ENCODE data around the gene CAVIN1. TPM values are rescaled to one million over a fixed set of nuclear protein-coding genes. Genes with fewer than 3 reads are reported as not detected.
"Not testable (repeated sequence)": the region's sequence is repeated elsewhere in the genome, so short reads cannot be mapped to it uniquely, and the experiment has no call there.

Gene CAVIN1
- total RNA-seq, 1 donor from 2014 or later: 383 TPM

GRCh38 chr17:42431758-42432161 is 8.7 kb upstream of the CAVIN1 start:
- no peak for DNase-seq (ENCODE audit: low read depth)

GRCh38 chr17:42429726-42430447 is 6.8 kb upstream of the CAVIN1 start:
- no peak for DNase-seq (ENCODE audit: low read depth)

DNA sequence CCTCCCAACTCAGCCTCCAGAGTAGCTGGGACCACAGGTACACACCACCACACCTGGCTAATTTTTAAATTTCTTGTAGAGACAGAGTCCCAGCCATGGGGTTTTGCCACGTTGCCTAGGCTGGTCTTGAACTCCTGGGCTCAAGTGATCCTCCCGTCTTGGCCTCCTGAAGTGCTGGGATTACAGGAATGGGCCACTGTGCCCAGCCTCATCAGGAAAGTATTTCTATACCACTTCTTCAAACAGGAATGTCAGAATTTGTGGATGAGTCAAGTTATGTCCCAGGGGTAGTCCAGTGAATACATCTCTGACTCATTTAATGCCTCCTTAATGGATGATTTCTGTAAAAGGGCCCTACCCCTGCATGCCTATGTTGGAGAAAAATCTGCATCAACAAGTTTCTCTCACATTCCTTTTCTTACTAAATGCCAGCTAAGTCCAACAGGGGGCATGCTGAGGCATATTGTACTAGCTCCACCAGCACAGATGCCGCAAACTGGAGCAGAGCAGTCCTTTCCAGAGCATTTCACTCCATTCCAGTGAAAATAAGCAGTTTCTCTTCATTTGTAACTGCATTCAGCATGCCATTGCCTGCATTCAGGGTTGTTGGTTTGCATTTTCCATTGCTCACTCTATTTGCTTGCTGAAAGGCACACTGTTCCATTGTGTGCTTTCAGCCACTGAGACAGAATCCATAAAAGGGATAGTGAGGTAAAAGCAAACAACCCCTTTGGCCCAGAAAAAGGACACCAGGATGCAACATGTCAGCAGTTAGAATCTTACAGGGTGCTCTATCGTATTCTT is 5.3 kb upstream of the CAVIN1 start:
- DNase-seq (ENCODE audit: low read depth): peak; percentile 98

DNA sequence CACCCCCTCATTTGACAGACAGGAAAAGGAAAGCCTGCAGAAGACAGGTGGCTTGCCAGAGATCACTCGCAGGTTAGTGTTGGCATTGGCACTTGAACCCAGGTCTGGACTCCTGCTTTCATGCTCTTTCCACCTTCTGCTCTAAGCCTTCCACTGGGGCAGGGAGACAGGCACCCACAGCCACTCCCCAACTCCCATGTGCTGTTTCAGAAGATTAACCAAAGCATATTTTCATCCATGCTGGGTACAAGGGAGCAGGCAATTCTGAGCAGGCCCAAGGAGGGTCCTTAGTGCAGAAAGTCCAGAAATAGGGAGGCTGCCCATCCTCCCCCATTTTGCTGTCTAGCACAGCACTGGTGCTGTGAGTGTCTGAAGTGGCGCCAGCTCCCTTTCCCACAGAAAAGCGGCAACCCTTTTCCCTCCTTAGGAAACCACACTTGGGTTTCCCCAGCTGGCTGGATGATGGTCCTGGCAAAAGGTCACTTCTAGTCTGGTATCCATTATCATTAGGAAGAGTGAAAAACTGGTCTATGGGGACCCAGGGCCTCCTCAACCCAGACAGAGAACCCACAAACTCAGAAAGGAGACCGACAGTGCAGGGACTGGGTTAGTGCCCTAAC is 2.0 kb upstream of the CAVIN1 start:
- DNase-seq (ENCODE audit: low read depth): no peak

- DNase-seq (ENCODE audit: low read depth): no peak
These were observed 710 bp upstream of the CAVIN1 start for GRCh38 chr17:42423766-42424165.

DNA sequence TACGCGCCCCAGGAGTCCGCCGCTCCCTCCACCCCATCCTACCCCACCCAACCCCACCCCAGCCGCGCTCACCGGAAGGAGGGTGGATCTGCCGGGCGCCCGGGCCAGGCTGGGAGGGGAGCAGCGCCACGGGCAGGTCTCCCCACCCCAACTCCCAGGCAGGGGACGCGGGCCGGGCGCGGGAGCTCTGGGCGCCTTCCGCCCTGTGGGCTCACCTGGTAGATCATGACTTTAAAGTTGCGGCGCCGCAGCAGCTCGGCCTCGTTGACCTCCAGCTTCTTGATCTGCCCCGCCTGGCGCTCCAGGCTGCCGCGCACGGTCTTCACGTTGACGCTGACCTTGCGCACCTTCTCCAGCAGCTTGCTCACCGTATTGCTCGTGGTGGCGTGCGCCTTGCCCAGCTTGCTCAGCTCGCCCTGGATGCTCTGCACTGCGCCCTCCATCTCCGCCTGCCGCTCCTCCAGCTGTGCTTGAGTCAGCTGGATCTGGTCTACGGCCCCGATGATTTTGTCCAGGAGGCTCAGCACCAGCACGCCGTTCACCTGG is 571 bp downstream of the CAVIN1 start:
- peak; percentile 20 for DNase-seq (ENCODE audit: low read depth)

DNA sequence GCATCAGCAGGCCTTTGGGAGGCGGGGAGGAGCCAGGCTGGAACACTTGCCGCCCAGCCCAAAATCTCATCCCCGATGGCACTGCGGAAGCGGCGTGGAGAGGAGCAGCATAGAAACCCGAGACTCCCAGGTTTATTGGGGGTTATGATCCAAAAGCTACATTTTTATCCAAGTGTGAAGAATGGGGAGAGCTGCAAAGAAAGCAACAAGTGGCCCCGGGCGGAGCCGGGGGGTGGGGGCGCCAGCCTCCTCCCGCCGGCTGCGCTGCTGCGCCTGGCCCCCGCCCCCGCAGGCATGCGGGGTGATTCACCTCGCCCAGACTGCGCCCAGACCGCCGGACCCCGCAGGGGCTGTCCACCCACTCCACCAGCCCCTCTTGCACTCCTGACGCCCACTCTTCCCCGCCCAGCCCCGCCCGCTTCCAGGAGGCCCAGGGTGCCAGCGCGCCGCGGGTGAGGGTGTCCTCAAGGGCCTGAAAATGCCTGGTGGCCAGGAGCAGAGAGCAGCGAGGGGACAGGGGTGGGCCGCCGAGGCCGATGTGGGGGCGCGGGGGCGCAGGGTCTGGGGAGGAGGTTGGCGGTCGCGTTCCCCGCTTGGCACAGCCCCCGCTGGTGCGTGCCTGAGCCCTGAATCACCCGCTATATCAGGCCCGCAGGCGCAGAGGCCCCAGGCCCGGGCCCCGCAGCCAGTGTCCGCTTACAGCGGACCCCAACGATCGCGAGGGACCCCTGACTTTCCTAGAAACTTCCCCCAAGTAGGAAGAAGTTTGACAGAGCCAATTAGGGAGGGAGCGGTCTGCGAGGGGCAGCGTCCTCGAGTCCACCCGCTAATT is 1.3 kb downstream of the CAVIN1 start:
- peak; percentile 44 for DNase-seq (ENCODE audit: low read depth)

- no peak for DNase-seq (ENCODE audit: low read depth)
These were observed 1.9 kb downstream of the CAVIN1 start for GRCh38 chr17:42421136-42421506.

DNA sequence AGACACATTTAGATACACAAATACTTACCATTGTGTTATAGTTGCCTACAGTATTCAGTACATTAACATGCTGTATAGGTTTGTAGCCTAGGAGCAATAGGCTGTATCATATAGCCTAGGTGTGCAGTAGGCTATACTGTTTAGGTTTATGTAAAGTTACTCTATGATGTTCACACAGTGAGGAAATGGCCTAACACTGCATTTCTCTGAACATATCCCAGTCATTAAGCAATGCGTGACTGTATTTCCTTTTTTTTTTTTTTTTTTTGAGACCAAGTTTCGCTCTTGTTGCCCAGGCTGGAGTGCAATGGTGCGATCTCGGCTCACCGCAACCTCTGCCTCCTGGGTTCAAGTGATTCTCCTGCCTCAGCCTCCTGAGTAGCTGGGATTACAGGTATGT is 5.1 kb downstream of the CAVIN1 start:
- not testable (repeated sequence) for DNase-seq (ENCODE audit: low read depth)

DNA sequence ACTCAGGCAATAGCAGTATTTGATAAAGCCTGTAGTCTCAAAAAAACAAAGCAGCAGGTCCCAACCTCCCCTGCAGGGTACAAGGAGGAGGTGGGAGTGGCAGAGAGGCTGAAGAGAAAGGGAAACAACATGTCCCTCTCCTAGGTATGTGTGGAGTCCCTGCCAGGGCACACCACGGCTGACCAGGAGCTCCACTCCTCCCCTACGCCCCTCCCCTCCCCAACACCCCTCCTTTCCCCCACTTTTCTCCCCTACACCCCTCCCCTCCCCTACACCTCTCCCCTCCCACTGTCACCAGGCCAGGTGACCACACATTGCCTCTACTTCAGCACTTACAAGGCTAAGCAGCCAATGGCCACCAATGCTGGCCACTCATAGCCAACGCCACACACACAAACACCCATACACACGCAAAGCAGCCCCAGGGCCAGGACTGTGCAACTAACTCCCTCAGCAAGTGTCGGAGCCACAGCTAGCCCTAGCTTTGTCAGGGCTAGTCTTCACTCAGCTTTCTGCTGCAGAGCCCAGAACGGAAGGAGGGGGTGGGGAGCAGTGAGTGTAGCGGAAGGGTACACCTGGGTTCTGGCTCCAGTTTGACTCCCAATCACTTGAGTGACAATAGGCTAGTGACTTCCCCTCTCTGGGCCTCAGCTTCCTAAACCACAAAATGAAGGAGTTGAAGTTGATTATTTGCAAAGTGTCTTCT is 8.2 kb downstream of the CAVIN1 start:
- DNase-seq (ENCODE audit: low read depth): no peak

DNA sequence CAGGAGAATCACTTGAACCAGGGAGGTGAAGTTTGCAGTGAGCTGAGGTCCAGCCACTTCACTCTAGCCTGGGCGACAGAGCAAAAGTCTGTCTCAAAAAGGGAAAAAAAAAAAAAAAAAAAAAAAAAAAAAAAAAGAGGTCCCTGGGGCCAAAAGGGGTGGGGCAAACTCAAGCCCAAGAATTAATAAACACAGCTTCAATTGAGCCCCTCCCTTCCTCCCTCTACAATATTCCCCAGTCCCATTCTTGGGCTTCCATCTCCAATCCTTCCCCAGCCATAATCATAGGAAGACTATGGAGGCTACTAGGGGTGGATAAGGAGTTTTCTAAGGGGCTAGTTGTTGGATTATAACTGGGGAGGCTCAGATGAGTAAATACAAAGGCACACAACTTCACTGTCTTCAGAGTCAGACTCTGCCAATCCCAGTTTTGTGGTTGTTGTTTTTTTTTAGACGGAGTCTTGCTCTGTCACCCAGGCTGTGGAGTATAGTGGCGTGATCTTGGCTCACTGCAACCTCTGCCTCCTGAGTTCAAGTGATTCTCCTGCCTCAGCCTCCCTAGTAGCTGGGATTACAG is 9.5 kb downstream of the CAVIN1 start:
- no peak for DNase-seq (ENCODE audit: low read depth)

GRCh38 chr17:42411905-42412679 is 11.0 kb downstream of the CAVIN1 start:
- DNase-seq (ENCODE audit: low read depth): no peak

GRCh38 chr17:42411361-42411760 is 11.7 kb downstream of the CAVIN1 start:
- no peak for DNase-seq (ENCODE audit: low read depth)

DNA sequence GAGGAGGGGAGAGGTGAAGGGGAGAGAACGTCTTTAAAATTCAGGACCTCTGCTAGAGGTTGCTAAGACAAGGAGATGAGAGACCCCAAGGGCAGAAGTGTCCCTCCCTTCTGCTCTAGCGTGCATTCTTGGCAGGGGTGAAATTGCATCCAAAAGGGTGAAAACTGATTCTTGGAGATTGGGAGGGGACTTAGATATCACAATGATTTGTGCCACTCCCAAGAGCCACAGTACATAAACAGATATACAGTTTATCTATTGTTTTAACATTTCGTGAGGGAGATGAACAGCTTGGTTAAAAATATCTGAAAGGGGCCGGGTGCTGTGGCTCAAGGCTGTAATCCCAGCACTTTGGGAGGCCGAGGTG is 12.8 kb downstream of the CAVIN1 start:
- DNase-seq (ENCODE audit: low read depth): no peak

DNA sequence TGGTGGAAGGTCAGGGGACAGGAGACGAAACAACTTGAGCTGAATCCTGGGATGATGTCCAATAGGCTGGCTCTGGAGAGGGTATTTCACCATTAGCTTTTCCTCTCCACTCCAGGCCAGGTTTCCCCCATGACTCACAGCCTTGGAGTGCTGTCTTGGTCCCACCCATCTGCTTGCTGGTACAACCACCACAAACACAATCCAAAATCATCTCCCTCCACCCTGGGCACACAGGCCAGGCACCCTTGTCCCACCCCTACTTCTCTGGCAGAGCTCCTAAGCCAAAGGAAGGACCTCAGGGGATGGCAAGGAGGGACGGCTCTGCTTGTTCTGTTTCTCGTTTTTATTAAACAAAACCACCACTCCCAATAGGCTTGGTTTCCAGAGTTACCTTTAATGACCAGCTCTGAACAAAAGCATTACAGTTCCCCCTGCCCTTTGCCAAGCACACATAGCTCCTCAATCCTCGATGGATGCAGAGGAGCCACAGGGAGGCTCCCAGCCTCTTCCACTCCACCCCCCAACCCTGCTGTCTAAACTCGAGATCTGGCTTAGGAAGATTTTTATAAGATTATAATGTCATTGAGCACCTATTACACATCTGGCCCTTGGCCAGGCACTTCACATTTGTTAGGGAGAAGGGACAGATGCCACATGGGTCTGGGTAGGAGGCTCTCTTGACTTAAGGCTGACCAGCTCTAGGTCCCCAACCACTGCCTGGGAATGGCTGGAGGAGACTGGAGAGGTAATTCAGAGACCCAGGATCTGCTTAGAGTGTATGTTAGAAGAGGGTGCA is 13.3 kb downstream of the CAVIN1 start:
- DNase-seq (ENCODE audit: low read depth): peak; percentile 91

DNA sequence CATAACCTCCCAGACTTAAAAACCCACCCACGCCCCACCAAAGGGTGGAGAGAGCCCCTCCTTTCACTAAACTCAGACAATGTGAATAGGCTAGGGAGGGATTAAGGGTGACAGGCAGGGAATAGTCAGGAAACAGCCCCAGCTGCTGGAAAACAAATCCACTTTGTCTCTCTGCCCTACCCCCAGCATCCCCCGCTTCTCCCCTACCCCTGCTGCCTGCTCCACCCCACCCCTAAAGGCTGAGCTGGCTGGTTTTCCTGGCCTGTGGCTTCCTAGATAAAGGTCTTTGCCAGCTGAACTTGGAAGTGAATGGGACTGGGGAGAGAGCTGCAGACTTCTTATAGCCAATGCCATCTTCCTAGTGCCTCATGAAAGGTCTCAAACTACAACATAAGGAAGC is 15.0 kb downstream of the CAVIN1 start:
- DNase-seq (ENCODE audit: low read depth): no peak

- DNase-seq (ENCODE audit: low read depth): peak; percentile 83
These were observed 15.7 kb downstream of the CAVIN1 start for GRCh38 chr17:42407289-42407836.

DNA sequence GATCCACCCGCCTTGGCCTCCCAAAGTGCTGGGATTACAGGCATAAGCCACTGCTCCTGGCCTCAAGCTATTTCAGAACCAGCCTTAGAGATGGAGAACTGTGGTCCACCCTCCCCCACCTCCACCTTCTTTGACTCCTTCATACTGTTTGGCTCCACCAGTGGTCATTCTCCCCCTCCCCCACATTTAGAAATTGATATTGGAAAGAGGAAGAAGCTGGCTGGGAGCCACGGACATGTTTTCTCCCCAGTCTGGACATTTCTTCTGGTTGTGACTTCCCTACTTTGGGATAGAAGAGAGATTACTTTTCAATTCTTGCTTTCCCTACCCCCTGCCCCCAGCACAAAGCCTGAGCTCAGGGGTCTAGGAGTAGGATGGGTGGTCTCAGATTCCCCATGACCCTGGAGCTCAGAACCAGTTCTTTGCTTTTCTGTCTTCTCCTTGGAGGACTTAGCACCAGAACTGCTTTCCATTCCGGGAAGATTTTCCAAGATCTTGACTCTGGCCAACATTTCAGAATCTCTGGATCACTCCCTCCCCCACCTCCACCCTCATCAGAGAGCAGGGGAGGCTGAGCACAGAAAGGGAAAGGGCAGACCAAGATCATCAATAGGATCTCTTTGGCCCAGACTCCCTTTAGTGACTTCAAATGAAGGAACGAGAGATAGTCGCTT is 16.3 kb downstream of the CAVIN1 start:
- DNase-seq (ENCODE audit: low read depth): no peak

All from renal cortical epithelial cell (primary cell).